SU-DHL-6 (cell line): ENCODE measurements around the gene RAB1A.

ENCODE experiments used
- H2AFZ ChIP-seq: fragments of 200-600 bp; sonication (generic); 2 replicates; pipeline ENCODE4 v1.6.1; 2014; ENCODE audit warnings: low read depth, mild to moderate bottlenecking, moderate library complexity, mixed read lengths, antibody characterized with exemption, low read length; ENCODE audit not compliant: severe bottlenecking
- H3F3A ChIP-seq: fragments of 200-600 bp; shearing (Covaris generic); 2 replicates; pipeline ENCODE4 v1.6.0; 2016; ENCODE audit warnings: antibody characterized with exemption, mild to moderate bottlenecking; ENCODE audit not compliant: insufficient read depth
- H3K27ac ChIP-seq: fragments of 200-600 bp; sonication (generic); 2 replicates; pipeline ENCODE4 v1.5.1; 2016; ENCODE audit warnings: low read depth, mild to moderate bottlenecking, low read length, moderate library complexity, mixed read lengths
- H3K27me3 ChIP-seq: fragments of 200-600 bp; sonication (generic), shearing (Covaris generic); 2 replicates; pipeline ENCODE4 v1.6.0; 2014; ENCODE audit warnings: mild to moderate bottlenecking, low read length
- H3K36me3 ChIP-seq: fragments of 200-600 bp; sonication (generic); 2 replicates; pipeline ENCODE4 v1.6.1; 2014; ENCODE audit warnings: mild to moderate bottlenecking, low read length, mixed read lengths
- H3K4me2 ChIP-seq: fragments of 300-600, 200-600 bp; shearing (Covaris generic), sonication (generic); 2 replicates; pipeline ENCODE4 v1.6.0; 2014; ENCODE audit warnings: low read length, low read depth, mild to moderate bottlenecking; ENCODE audit not compliant: poor library complexity, severe bottlenecking
- H3K4me3 ChIP-seq: fragments of 200-600 bp; sonication (generic); 2 replicates; pipeline ENCODE4 v1.5.1; 2014; ENCODE audit warnings: antibody characterized with exemption, low read length, mild to moderate bottlenecking, mixed read lengths; ENCODE audit not compliant: insufficient read depth, poor library complexity, severe bottlenecking
- H3K79me2 ChIP-seq: fragments of 200-600 bp; sonication (generic); 2 replicates; pipeline ENCODE4 v1.6.1; 2014; ENCODE audit warnings: mild to moderate bottlenecking, low read length, moderate library complexity; ENCODE audit not compliant: insufficient read depth
- H3K9ac ChIP-seq: fragments of 200-600 bp; sonication (generic); 2 replicates; pipeline ENCODE4 v1.7.0; 2014; ENCODE audit warnings: mild to moderate bottlenecking, low read length
- H3K9me2 ChIP-seq: fragments of 200-600 bp; sonication (generic); replicated peaks from 2 replicates; pipeline ENCODE4 v1.6.1; 2014; ENCODE audit warnings: low read length; ENCODE audit not compliant: insufficient read depth
- H3K9me3 ChIP-seq: fragments of 200-600 bp; sonication (generic); 2 replicates; pipeline ENCODE4 v1.6.1; 2014; ENCODE audit warnings: low read length, mixed read lengths; ENCODE audit not compliant: insufficient read depth
- H4K20me1 ChIP-seq: fragments of 200-600 bp; sonication (generic); 2 replicates; pipeline ENCODE4 v1.6.1; 2014; ENCODE audit warnings: low read depth, mild to moderate bottlenecking, antibody characterized with exemption, low read length, moderate library complexity, mixed read lengths
- CTCF ChIP-seq: fragments of 200-600 bp; sonication (generic); IDR thresholded peaks from one replicate; pipeline ENCODE4 v1.5.1; 2017; ENCODE audit warnings: antibody characterized with exemption, mild to moderate bottlenecking, low read length, moderate library complexity; ENCODE audit not compliant: insufficient read depth, poor library complexity, severe bottlenecking
- EZH2phosphoT487 ChIP-seq: fragments of 200-600 bp; sonication (generic), shearing (Covaris generic); conservative IDR thresholded peaks from 2 replicates; pipeline ENCODE4 v1.6.1; 2018; ENCODE audit warnings: mild to moderate bottlenecking, antibody characterized with exemption, low read length, moderate library complexity, mixed read lengths

The RAB1A gene

GRCh38 chr2:65107530-65107929 is 22.4 kb downstream of the RAB1A start:
- TF ChIP-seq EZH2phosphoT487 (no peak), CTCF (no peak)
- H3K4me2 ChIP-seq, result no peak overlapping the region
- H3K27ac ChIP-seq, result no peak overlapping the region
- no peaks in the 10 kb centered on the region for H3K9me3 ChIP-seq
- H4K20me1 ChIP-seq, result peaks cover 18% of the 10 kb centered on the region
- peaks cover 88% of the 10 kb centered on the region for H3K79me2 ChIP-seq
- no peak overlapping the region for H2AFZ ChIP-seq
- peaks cover 10% of the 10 kb centered on the region for H3F3A ChIP-seq
- H3K36me3 ChIP-seq, result peaks cover 9% of the 10 kb centered on the region; the same call in 1 of the 2 replicates
- no peaks in the 10 kb centered on the region for H3K9me2 ChIP-seq
- H3K27me3 ChIP-seq, result no peaks in the 10 kb centered on the region
- no peak overlapping the region for H3K9ac ChIP-seq
- no peak overlapping the region for H3K4me3 ChIP-seq

- H3F3A ChIP-seq, result peaks cover 17% of the 10 kb centered on the region
- H3K79me2 ChIP-seq, result peaks cover 68% of the 10 kb centered on the region
- H4K20me1 ChIP-seq, result peaks cover 15% of the 10 kb centered on the region; the same call in 1 of the 2 replicates
- no peak overlapping the region for H3K9ac ChIP-seq
- H2AFZ ChIP-seq, result no peak overlapping the region
- no peak overlapping the region for H3K4me2 ChIP-seq
- no peaks in the 10 kb centered on the region for H3K9me3 ChIP-seq
- TF ChIP-seq EZH2phosphoT487, result no peak
- TF ChIP-seq CTCF, result no peak
- H3K27ac ChIP-seq, result no peak overlapping the region
- H3K4me3 ChIP-seq, result no peak overlapping the region
- no peaks in the 10 kb centered on the region for H3K9me2 ChIP-seq
- no peaks in the 10 kb centered on the region for H3K27me3 ChIP-seq
- H3K36me3 ChIP-seq, result peaks cover 19% of the 10 kb centered on the region; the same call in 1 of the 2 replicates
Observed at GRCh38 chr2:65103013-65103715, 26.7 kb downstream of the RAB1A start.

- peaks cover 29% of the 10 kb centered on the region; the same call in 1 of the 2 replicates for H3K36me3 ChIP-seq
- H3K27ac ChIP-seq, result no peak overlapping the region
- no peak overlapping the region for H3K9ac ChIP-seq
- peaks cover 9% of the 10 kb centered on the region; the same call in 1 of the 2 replicates for H4K20me1 ChIP-seq
- peaks cover 24% of the 10 kb centered on the region for H3F3A ChIP-seq
- H3K4me3 ChIP-seq, result no peak overlapping the region
- H3K9me3 ChIP-seq, result no peaks in the 10 kb centered on the region
- H3K27me3 ChIP-seq, result no peaks in the 10 kb centered on the region
- H3K79me2 ChIP-seq, result peaks cover 65% of the 10 kb centered on the region
- TF ChIP-seq EZH2phosphoT487, result no peak
- TF ChIP-seq CTCF, result no peak
- no peaks in the 10 kb centered on the region for H3K9me2 ChIP-seq
- no peak overlapping the region for H2AFZ ChIP-seq
- H3K4me2 ChIP-seq, result no peak overlapping the region
Observed at GRCh38 chr2:65101071-65101470, 28.8 kb downstream of the RAB1A start.
